HG03025 (cell line): Measurements from ENCODE around the gene ITGAE.

ENCODE experiments used
- ATAC-seq: cut with Tn5 transposase; IDR thresholded peaks from one replicate; pipeline ENCODE4 v1.9.1; 2021; ENCODE audit warnings: mild to moderate bottlenecking, moderate library complexity; ENCODE audit not compliant: unreplicated experiment, low FRiP score

Gene ITGAE

DNA sequence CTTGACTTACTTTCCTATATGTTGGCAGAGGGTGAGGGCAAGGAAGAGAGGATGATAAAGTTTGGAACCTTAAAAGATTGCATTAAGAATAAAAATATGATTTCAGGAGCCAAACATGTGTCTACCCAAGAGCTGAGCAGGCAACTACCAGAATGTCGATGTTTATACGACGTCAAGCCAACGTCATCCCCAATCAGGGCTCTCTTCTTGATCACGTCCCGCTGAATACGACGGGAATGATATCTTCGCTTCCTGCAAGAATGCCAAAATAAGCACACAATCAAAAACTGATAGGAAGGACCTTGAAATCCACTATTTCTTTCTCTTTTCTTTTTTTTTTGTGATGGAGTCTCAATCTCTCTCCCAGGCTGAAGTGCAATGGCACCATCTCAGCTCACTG lies 20.1 kb upstream of the ITGAE start:
- ATAC-seq, result no peak

DNA sequence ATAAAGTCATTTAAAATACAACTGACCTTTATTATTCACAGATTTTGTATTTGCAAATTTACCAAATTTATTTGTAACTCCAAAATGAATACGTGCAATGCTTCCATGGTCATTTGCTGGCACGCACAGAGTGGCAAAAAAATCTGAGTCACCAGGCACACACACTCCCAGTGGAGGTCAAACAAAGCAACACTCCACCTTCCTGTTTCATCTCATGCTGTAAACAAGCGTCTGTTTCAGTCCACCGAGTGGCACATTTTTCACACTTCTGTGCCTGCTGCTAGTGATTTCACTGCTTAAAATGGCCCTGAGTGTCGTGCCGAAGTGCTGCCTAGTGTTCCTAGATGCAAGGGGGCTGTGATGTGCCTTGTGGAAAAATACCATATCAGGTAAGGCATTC lies 17.8 kb upstream of the ITGAE start:
- ATAC-seq, result no peak

DNA sequence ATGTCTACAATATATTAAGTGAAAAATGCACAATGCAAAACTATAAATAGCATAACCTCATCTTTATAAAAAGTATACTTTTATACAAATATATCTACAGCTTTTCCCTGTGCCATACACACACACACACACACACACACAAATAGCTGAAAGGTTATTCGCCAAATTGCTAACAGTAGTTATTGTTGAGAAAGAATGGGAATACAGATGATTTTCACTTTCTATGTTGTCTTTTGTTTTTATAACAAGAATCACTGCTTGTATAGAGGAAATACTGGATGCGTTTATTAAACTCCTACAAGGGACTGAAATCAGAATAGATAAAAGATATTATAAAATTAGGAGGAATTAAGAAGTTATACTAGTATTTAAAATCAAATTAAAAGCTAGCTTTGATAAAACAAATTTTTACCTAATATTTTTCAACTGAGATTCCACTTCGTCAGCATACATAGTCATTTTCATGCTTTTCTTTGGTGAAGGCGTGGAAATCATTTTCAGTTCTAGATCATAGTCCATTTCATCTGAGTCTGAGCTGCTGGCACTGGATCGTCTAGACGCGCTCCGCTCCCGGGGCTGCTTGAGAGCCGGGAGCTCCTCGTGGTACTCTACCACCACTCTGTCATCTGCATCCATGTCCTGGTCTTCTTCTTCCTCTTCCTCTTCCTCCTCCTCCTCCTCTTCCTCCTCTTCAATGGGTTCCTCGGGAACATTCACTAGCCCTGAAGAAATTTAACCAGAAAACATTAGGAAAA lies 17.0 kb upstream of the ITGAE start:
- no peak for ATAC-seq

DNA sequence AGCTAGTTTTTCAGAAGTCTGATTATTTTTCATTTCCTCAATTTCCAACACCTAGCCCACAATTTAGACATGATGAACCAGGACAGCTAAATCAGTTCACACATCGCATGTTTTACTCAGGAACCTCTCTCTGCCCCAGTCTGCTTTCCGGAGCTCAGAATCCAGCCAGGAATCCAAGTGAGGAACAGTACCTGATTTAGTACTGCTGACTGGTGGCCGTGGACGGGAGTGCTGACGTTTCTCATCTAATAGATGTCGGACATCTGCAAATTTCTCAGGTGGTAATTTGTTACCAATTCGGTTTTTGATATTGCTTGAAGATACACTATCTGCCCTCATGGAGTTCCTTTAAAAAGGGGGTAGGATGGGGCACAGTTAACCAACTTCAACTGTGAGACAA lies 14.9 kb upstream of the ITGAE start:
- no peak for ATAC-seq

DNA sequence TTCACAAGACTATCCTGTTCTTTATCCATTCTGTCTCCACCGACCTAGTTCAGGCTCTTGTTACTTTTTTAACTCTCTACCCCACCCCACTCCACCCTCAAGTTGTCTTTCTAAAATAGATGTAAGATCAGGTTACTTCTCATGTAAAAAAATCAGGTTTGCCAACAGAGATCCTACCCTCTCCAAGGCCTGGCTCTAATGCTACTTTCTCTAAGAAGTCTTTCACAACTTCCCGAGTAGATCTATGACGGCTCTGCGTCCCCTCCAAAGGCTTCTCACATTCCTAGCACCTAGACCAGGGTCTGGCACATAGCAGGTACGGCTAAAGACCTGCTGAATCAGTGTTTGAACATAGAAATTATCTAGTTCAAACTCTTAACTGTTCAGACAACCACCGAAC lies 14.1 kb upstream of the ITGAE start:
- no peak for ATAC-seq

DNA sequence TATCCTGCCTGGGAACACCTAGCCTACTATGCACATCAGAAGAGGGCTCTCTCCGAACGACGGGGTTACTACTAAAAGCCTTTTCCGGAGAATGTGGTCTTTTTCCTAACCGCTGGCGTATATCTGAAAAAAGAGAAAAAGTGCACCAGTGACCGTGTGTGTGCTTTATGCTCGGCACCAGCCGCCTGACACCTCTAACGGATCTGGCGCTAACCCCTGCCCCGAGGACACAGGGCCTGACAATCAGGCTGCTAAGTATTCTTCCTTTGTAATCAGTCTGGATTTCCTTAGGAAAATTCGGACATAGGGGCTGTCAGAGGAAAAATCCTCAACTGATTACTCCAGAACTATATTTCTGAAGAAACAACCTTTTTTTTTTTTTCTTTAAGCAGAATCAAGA lies 13.4 kb upstream of the ITGAE start:
- no peak for ATAC-seq

DNA sequence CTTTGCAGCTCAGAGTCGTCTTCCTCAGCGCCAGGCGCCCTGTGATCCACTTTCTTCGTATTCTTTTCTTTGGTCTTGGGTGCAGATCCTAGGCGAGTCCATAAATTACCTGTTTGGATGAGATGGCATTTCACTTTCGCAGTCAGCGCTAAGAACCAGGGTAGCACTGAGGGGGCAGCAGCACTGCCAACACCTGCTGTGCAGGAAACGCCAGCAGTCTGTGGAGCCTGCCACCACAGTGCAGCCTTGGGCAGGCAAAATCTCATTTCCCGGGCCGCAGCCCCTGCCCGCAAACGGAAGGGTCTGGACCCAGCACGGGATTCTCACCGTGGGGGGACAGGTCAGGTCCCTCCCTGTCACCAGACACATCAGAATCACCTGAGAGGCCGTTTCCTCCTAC lies 12.2 kb upstream of the ITGAE start:
- no peak for ATAC-seq

DNA sequence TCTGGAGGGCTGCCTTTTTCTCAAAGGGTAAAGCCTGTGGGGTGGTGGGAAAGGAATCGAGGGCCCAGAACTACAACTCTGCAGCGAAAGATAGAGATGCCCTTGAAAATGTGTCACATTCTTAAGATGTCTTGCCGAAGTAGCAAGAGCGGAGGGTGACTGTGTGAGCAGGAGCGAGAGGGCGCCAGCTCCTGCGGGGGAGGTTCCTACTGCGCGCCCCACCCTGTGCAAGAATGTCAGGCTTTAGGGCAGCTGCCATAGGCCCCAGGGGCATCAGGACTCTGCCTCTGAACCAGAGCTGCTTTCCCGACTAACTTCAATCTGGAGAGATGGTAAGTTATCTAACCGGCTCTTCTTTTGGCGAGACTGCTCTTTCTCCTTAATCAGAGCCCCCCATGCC lies 11.8 kb upstream of the ITGAE start:
- no peak for ATAC-seq

DNA sequence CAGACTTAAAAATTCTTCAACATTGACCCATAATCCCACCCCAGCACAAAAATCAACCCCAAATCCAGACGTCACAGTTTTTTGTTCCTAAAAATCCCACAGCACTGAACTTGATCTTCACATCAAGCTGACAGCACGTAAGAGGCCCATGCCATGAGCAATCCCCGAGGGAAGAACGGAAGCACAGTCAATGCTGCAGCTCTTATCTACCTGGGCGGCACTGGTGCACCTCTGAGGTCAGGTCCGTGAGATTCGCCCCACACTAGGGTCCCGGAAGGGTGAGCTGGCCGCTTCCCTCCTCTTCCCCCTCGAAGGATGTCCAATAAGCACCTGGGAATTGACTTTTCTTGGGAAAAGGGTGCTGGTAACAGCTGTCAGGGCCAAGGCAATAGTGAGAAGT lies 11.3 kb upstream of the ITGAE start:
- no peak for ATAC-seq

DNA sequence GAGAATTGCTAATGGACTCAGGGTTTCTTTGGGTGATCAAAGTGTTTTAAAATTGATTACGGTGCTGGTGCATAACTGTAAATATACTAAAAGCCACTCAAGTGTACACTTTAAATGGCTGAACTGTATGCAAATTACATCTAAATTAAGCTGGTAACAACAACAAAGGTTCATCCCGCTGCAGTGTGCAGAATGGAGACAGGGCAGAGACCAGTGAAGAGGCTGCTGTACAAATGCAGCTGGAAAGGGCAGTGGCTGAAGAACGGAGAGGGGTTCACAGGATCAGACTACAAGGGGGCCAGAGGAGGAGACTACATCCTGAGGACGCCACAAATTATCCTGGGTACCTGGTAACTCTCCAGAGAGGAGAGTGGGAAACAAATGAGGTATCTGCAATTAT lies 9.0 kb upstream of the ITGAE start:
- no peak for ATAC-seq

DNA sequence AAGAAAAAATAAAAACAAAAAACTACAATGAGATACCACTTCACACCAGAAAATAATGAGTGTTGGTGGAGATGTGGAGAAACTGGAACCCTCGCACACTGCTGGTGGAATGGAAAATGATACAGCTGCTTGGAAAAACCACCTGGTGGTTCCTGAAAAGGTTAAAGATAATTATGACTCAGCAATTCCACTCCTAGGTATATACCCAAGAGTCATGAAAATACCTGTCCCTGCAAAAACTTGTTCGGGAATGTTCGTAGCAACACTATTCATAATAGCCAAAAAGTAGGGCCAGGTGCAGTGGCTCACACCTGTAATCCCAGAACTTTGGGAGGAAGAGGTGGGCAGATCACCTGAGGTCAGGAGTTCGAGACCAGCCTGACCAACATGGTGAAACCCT lies 8.1 kb upstream of the ITGAE start:
- ATAC-seq, result no peak

DNA sequence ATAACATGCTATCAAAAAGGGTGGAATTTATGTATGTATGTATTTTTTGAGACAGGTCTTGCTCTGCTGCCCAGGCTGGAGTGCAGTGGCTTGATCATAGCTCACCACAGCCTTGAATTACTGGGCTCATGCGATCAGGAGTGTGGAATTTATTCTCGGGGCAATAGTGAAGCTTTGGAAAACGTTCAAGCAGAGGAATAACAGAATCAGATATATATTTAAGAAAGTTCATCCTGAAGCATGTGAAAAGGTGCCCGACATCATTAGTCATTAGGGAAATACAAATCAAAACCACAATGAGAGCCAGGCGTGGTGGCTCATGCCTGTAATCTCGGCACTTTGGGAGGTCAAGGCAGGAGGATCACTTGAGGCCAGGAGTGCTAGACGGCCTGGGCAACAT lies 7.7 kb upstream of the ITGAE start:
- no peak for ATAC-seq

DNA sequence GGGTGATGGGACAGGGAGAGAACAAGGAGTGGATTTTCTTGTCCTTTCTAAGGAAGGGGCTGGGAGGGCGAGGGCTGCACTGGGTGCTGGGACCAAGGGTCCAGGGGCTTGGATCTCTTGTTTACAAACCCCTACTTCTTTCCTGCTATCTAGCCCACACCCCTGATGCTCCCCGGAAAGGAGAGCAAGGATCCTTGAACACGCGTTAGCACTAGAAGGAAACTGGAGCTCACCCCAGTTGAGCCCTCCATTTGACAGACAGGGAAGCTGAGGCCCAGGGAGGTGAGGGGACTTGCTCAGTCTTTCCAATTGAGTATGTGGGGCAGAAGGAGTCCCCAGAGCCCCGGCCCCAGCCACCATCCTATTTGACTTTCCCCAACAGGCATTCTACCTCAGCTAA lies 4.6 kb upstream of the ITGAE start:
- no peak for ATAC-seq

DNA sequence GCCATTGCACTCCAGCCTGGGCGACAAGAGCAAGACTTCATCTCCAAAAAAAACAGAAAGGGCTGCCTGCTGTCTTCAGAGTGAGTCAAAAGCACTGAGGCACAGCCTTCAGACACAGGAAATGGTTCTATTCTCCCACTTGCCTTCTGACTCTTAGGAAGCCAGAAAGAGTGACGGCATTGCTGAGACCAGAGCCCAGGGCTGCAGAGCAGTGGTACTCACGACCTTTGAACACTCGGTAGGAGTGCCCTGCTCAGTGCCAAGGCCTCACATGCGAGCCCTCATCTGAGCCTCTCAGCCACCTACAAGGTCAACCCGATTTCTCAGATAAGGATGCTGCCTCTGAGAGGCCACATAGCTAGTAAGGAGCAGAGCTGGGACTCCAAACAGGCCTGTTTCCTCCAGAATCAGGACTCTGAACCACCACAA lies 3.5 kb upstream of the ITGAE start:
- ATAC-seq, result no peak

DNA sequence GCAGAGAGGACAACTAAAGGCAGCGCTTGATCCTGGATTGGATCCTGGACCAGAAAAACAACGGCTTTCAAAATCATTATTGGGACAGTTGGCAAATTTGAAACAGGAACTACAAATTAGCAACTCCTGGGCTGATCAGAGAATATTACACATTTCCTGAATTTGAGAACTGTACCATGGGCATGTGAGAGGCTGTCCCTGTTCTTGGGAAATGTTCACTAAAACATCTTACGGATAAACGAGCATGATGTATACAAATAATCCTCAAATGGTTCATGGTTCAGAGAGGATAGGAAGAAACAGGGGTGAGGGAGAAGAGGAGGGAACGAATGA lies 2.3 kb upstream of the ITGAE start:
- no peak for ATAC-seq

DNA sequence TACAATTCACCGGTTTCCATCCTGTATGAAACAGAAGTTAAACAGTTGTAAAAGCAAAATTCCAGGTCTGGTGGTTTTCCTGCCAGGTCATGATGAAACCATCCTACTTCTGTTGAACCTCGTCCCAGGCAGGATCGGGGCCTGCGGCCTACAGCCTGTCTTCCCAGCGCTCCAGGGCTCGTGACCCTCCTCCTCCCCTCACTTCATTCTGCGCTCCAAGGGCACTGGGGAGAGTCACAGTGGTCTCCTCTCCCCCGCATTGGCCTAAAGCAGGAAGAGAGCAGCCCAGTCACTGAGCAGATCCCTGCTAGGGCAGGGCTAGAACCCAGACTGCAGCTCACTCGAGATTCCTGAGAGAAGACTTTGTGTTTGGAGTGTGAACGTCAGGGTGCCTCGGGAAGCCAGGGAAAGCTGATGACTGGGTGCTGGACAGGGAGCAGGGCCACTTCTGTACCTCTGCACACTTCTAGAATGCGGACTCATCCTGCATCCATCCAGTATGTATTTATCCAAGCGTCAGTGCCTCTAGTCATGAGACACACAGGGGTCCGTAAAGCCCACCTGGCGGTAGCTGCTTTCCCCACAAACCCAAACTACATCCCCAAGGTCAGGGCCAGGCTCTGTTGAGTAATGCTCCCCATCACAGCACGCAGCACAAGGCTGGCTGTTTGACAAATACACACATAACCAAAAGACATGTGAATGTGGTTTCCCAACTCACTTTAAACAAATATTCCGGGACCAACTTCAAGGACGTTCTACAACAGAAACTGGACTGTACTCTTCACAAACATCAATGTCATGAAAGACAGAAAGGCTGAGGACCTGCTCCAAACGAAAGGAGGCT lies 1.7 kb upstream of the ITGAE start:
- ATAC-seq, result no peak

DNA sequence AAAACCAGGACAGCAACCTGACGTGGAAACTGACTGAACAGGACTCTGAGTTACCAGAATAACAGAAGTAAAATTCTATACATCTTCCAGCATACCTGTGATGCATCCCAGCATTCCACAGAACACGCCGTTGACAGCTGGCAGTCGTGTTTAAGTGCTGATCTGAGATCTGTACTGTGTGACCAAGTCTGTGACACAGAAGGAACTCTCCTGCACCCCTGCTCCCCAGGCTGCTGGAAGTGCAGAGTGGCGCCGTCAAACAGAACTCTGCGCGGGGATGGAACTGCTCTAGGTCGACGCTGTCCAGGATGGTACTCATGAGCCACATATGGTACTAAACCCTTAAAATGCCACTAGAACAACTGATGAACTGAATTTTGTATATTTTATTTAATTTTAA lies 804 bp upstream of the ITGAE start:
- ATAC-seq, result no peak

DNA sequence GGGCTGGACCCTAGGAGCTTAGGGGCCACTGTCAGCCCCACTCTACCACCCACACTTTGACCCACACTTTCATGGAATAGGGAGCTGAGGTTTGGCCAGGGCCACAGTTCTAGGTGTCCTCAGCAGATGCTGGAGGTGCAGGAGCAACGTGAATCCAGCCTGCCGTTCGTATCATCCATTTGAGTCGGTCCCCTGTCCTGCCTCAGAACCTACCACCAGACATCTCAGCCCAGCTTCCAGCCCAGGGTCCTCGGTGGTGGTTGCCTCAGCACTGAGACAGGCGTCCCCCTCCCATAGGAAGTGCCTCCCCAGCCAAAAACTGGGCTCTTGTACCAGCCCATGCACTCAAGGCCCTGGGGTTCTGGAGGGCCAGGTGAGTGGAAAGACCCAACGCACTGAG lies 359 bp upstream of the ITGAE start:
- no peak for ATAC-seq

DNA sequence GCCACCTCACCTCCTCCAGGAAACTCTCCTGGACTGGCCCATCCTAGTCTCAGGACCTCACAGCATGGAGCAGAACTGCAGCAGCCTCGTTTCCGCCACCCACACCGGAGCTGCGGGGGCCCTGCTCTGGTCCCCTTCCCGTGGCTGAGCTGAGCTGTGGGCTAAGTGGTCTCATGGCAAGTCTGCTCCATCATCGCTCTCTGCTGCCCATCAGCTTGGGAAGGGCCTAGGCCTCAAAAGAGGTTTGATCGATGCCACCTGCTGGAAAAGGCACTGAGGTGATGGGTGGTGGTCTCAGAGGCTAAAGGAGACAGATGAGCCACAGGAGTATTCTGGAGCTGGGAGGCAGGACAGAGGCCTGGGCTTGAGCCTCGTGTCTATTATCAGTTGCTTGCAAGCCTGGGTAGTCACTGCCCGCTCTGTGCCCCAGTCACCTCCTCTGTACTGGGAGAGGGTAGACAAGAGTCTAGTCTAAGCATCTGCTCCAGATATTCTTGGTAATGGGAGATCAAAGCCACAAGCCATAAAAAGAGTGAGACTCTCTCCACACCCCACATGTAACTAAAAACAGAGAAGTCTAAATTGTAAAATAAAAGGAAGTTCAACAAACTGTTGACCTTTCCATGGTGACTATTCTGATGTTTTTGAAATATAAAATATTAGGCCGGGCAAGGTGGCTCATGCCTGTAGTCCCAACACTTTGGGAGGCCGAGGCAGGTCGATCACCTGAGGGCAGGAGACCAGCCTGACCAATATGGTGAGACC lies 1.6 kb downstream of the ITGAE start:
- ATAC-seq, result no peak

DNA sequence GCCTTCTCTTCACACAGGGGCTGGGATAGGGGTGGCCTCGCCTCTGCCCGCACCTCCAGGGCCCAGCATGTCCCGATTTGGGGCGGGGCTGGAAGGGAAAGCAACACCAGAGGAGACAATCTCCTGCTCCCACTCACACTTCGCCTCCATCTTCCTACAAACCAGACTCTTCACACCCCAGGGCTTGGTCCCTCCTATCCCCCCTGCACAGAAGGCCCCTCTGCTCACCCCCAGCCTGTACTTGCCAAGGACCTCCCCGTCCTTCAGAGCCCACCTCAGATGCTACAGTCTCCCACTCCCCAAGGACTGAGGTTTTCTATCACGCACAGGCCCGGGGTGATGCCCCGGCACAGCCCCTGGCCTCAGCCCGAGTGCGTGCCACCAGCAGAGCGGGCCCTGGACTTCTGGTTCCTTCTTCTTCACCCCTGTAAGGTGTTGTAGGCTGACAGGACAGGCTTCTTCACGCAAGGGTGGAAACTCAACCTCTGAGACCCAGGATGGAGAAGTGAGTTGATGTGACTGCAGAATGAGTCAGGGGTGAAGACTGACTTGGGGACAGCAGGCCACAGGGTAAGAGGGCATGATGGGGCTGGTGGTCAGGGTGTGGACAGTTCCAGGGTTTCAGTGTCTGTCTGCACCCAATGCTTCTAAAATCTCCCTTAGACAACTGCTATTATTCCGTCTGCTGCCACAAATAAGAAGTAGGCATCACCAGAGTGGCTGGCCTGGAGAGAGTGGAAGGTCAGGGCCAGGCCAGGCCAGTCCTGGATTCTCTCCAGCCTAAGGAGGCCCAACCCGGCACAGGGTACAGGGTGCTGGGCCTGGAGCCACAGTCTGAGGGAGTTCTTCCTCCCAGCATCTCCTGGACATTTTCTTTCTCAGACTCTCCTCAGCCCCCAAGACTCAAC lies 2.5 kb downstream of the ITGAE start:
- ATAC-seq, result no peak

DNA sequence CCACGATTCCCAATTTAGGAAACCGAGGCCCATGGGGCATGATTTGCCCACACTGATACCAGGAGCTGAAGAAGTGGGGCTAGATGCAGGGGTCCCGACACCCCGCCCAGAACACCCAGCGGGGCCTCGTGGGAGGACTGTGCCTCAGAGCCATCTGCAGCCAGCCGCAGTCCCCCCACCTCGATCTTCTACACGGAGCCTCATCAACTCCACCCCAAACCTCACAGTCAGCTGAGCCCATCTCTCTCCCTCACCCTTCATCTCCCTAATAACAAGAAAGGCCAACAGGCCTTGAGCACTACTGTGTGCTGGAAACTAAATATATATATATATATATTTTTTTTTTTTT lies 4.2 kb downstream of the ITGAE start:
- ATAC-seq, result no peak
